Keratinocyte (primary cell): ENCODE data around the gene CAPZA2. TPM values are rescaled to one million over a fixed set of nuclear protein-coding genes. Genes with fewer than 3 reads are reported as not detected.
"Not testable (repeated sequence)": the region's sequence is repeated elsewhere in the genome, so short reads cannot be mapped to it uniquely, and the experiment has no call there.

Source experiments
- DNase-seq: peaks from one replicate; pipeline ENCODE4 v3.0.0-alpha.2; 2011; ENCODE audit warnings: low read depth, missing footprints, low spot score
- FAIRE-seq: peaks from 2 replicates; lab custom pipeline; 2011; peaks lifted over from hg19 to GRCh38; lab: Jason Lieb, UNC
- H2AFZ ChIP-seq: 2 replicates; pipeline ENCODE4 v1.6.0; 2012; ENCODE audit warnings: low read length, control low read depth, inconsistent platforms; ENCODE audit not compliant: control insufficient read depth
- H3K27ac ChIP-seq: 2 replicates; pipeline ENCODE4 v1.5.1; 2011; ENCODE audit warnings: low read length; ENCODE audit not compliant: control insufficient read depth, insufficient read depth
- H3K27me3 ChIP-seq: 3 replicates; pipeline ENCODE4 v1.6.0; 2011; ENCODE audit warnings: low read length; ENCODE audit not compliant: control insufficient read depth, insufficient read depth; ENCODE audit errors: extremely low read depth
- H3K36me3 ChIP-seq, 2 experiments: 2 replicates in 1 of 2; 3 replicates in 1 of 2; pipeline ENCODE4 v1.5.1; 2011; ENCODE audit warnings: low read length in 2 of 2, mild to moderate bottlenecking in 1 of 2; ENCODE audit not compliant: control insufficient read depth in 2 of 2, insufficient read depth in 2 of 2; ENCODE audit errors: extremely low read depth in 1 of 2
- H3K4me1 ChIP-seq: 3 replicates; pipeline ENCODE4 v1.5.1; 2011; ENCODE audit warnings: low read length; ENCODE audit not compliant: control insufficient read depth, insufficient read depth; ENCODE audit errors: extremely low read depth
- H3K4me2 ChIP-seq: 3 replicates; pipeline ENCODE4 v1.6.0; 2011; ENCODE audit warnings: low read depth, low read length; ENCODE audit not compliant: control insufficient read depth, insufficient read depth; ENCODE audit errors: extremely low read depth
- H3K4me3 ChIP-seq, 3 experiments: fragments of 200-600 bp in 1 of 3; sonication (generic) in 1 of 3; 2 replicates in 2 of 3; 3 replicates in 1 of 3; pipeline ENCODE4 v1.5.1; 2011 to 2016; ENCODE audit warnings: low read length in 3 of 3, mild to moderate bottlenecking in 3 of 3, control low read depth in 2 of 3, inconsistent platforms in 1 of 3, low read depth in 1 of 3, mixed read lengths in 1 of 3, mixed run types in 1 of 3, moderate library complexity in 1 of 3; ENCODE audit not compliant: control insufficient read depth in 2 of 3, insufficient read depth in 2 of 3; ENCODE audit errors: extremely low read depth in 1 of 3
- H3K79me2 ChIP-seq: 2 replicates; pipeline ENCODE4 v1.6.0; 2012; ENCODE audit warnings: low read length; ENCODE audit not compliant: control insufficient read depth, insufficient read depth
- H3K9ac ChIP-seq: 3 replicates; pipeline ENCODE4 v1.6.0; 2011; ENCODE audit warnings: low read length; ENCODE audit not compliant: control insufficient read depth, insufficient read depth; ENCODE audit errors: extremely low read depth
- H3K9me1 ChIP-seq: 3 replicates; pipeline ENCODE4 v1.6.0; 2011; ENCODE audit warnings: low read length; ENCODE audit not compliant: control insufficient read depth, insufficient read depth; ENCODE audit errors: extremely low read depth
- H3K9me3 ChIP-seq: 2 replicates; pipeline ENCODE4 v1.5.1; 2012; ENCODE audit warnings: low read depth, low read length; ENCODE audit not compliant: control insufficient read depth
- H4K20me1 ChIP-seq: 3 replicates; pipeline ENCODE4 v1.6.0; 2011; ENCODE audit warnings: low read length; ENCODE audit not compliant: control insufficient read depth, insufficient read depth; ENCODE audit errors: extremely low read depth
- CTCF ChIP-seq, 3 experiments: IDR thresholded peaks in 1 of 3; conservative IDR thresholded peaks in 1 of 3; optimal IDR thresholded peaks in 1 of 3; 2 replicates in 2 of 3; 3 replicates in 1 of 3; pipeline versions ENCODE3 to v1.5.1; 2011; ENCODE audit warnings: low read length in 3 of 3, mild to moderate bottlenecking in 3 of 3, moderate library complexity in 2 of 3, control low read depth in 1 of 3, inconsistent platforms in 1 of 3; ENCODE audit not compliant: insufficient read depth in 2 of 3; ENCODE audit errors: extremely low read depth in 1 of 3
- EZH2 ChIP-seq: IDR thresholded peaks from one replicate; pipeline ENCODE4 v1.6.1; 2012; ENCODE audit warnings: inconsistent platforms, mild to moderate bottlenecking, low read length, moderate library complexity
- dilution Hi-C: fragments of 300-500 bp; cut with MboI; formaldehyde crosslinking; loops from one replicate; pipeline ENCODE4 v1.7.0; 2020; ENCODE audit warnings: low sequenced_read_pairs; ENCODE audit not compliant: extremely low pct_ligation_motif_present
- polyA plus RNA-seq, 5 experiments: library from polyadenylated mRNA; depleted of rRNA in 3 of 5; stranded (reverse) in 3 of 5; stranded (forward) in 1 of 5; unstranded in 1 of 5; fragments of >200 nt; gene quantifications; 1 replicate in 1 of 5; 2 replicates in 3 of 5; 3 replicates in 1 of 5; pipeline versions ENCODE4 v1.2.1 to v1.2.3, GENCODE V29; 2011 to 2012; ENCODE audit warnings: missing spikeins in 2 of 5, low read depth in 1 of 5, low replicate concordance in 1 of 5

CAPZA2 gene
- polyA plus RNA-seq, 1 donor (not counting 4 experiments of a cell fraction or from before 2014, with no cell fraction given) = 150 TPM

- no peak for TF ChIP-seq EZH2
- H4K20me1 ChIP-seq = no peaks in the 10 kb centered on the region
- FAIRE-seq (no peak), DNase-seq (no peak)
- H3K9me1 ChIP-seq = no peaks in the 10 kb centered on the region
- peaks cover 2% of the 10 kb centered on the region for H3K4me1 ChIP-seq
- H3K79me2 ChIP-seq = no peaks in the 10 kb centered on the region
- no peak overlapping the region for H3K4me3 ChIP-seq
- H3K27me3 ChIP-seq = no peaks in the 10 kb centered on the region
- H3K9ac ChIP-seq = no peak overlapping the region
- H3K9me3 ChIP-seq = no peaks in the 10 kb centered on the region
- no peak overlapping the region for H3K27ac ChIP-seq
- H3K4me2 ChIP-seq = no peak overlapping the region
- no peak overlapping the region for H2AFZ ChIP-seq
- dilution Hi-C loops = no loop called here
- H3K36me3 ChIP-seq = no peaks in the 10 kb centered on the region
Observed at GRCh38 chr7:116934580-116934979, 72.2 kb downstream of the CAPZA2 start.

- H4K20me1 ChIP-seq, H3K9me3 ChIP-seq, H3K36me3 ChIP-seq, H3K27ac ChIP-seq, FAIRE-seq, H3K9ac ChIP-seq, H3K27me3 ChIP-seq, H3K4me2 ChIP-seq, dilution Hi-C loops, H3K4me1 ChIP-seq, H3K9me1 ChIP-seq, H3K4me3 ChIP-seq, H2AFZ ChIP-seq, DNase-seq, H3K79me2 ChIP-seq: not testable (repeated sequence)
Observed at GRCh38 chr7:116936844-116937243, 74.5 kb downstream of the CAPZA2 start.

- no peaks in the 10 kb centered on the region for H4K20me1 ChIP-seq
- H3K9ac ChIP-seq = no peak overlapping the region
- H3K4me2 ChIP-seq = no peak overlapping the region
- FAIRE-seq (no peak), DNase-seq (no peak)
- H3K27me3 ChIP-seq = no peaks in the 10 kb centered on the region
- dilution Hi-C loops = no loop called here
- H3K79me2 ChIP-seq = no peaks in the 10 kb centered on the region
- H3K9me1 ChIP-seq = no peaks in the 10 kb centered on the region
- H3K27ac ChIP-seq = no peak overlapping the region
- no peaks in the 10 kb centered on the region for H3K9me3 ChIP-seq
- no peaks in the 10 kb centered on the region for H3K36me3 ChIP-seq
- TF ChIP-seq EZH2 (no peak), CTCF (optimal IDR thresholded peaks at IDR 0.05 in 1 of 3, IDR thresholded peaks at IDR 0.05 in 1 of 3, conservative IDR thresholded peaks at IDR 0.05 in 1 of 3; ENCODE audit: extremely low read depth in 1 of 3, insufficient read depth in 2 of 3, low read length in 3 of 3) (no peak)
- H3K4me1 ChIP-seq = no peaks in the 10 kb centered on the region
- H2AFZ ChIP-seq = no peak overlapping the region
- no peak overlapping the region for H3K4me3 ChIP-seq
Observed at GRCh38 chr7:116938678-116939077, 76.3 kb downstream of the CAPZA2 start.
